K562 (cell line): ENCODE data around the gene DNAH17. TPM values are rescaled to one million over a fixed set of nuclear protein-coding genes. Genes with fewer than 3 reads are reported as not detected.

ENCODE experiments used
- ATAC-seq: fragments of 200-7000 bp; cut with Tn5 transposase; 3 replicates; pipeline ENCODE4 v1.9.1; 2020; ENCODE audit warnings: moderate library complexity
- BruUV-seq: library from RNA; stranded (reverse); fragments of 400-500 nt; replicated peaks from 2 replicates; lab custom pipeline; 2021; lab: Mats Ljungman, UMichigan
- CTCF ChIA-PET: fragments of 300-600 bp; formaldehyde crosslinking; extraction: SDS; loops from one replicate; lab custom pipeline; 2021; ENCODE audit warnings: low intra/inter-chr PET ratio; lab: Yijun Ruan, JAX
- POLR2A ChIA-PET: fragments of 300-600, 350-650 bp; sonication (Branson Sonifier 250); formaldehyde crosslinking; extraction: SDS; loops from one replicate; lab custom pipeline; 2021; ENCODE audit warnings: antibody characterized with exemption, inconsistent platforms; lab: Yijun Ruan, JAX
- DNase-seq, 4 experiments: peaks; one replicate each; pipeline versions ENCODE4 v3.0.0 to v3.0.0-alpha.2; 2011 to 2018; ENCODE audit warnings: low spot score in 3 of 4, mixed read lengths in 3 of 4; ENCODE audit errors: extremely low read depth in 1 of 4
- FAIRE-seq: peaks from 2 replicates; lab custom pipeline; 2011; peaks lifted over from hg19 to GRCh38; lab: Jason Lieb, UNC
- H2AFZ ChIP-seq: 2 replicates; pipeline ENCODE4 v1.6.0; 2011; ENCODE audit warnings: low read depth, low read length, control low read depth, inconsistent platforms
- H3K27ac ChIP-seq: fragments of 200-600 bp; 3 replicates; pipeline ENCODE4 v1.8.0; 2011; ENCODE audit warnings: low read depth, mild to moderate bottlenecking, control low read depth, inconsistent platforms, low read length, moderate library complexity, mixed read lengths; ENCODE audit errors: extremely low read depth
- H3K27me3 ChIP-seq, 2 experiments: fragments of 300-600 bp in 1 of 2; 2 replicates in 1 of 2; 3 replicates in 1 of 2; pipeline versions ENCODE4 v1.6.0 to v1.8.0; 2011; ENCODE audit warnings: inconsistent platforms in 2 of 2, low read length in 2 of 2, mild to moderate bottlenecking in 1 of 2, mixed read lengths in 1 of 2, moderate library complexity in 1 of 2; ENCODE audit not compliant: control insufficient read depth in 2 of 2, insufficient read depth in 2 of 2
- H3K36me3 ChIP-seq: fragments of 300-600 bp; 3 replicates; pipeline ENCODE4 v1.8.0; 2011; ENCODE audit warnings: mild to moderate bottlenecking, low read length, inconsistent platforms; ENCODE audit not compliant: control insufficient read depth, insufficient read depth
- H3K4me1 ChIP-seq, 2 experiments: fragments of 200-600 bp in 1 of 2; replicated peaks in 1 of 2; 2 replicates in 1 of 2; 3 replicates in 1 of 2; pipeline versions ENCODE4 v1.5.1 to v1.8.0; 2011; ENCODE audit warnings: inconsistent platforms in 2 of 2, low read length in 2 of 2, mild to moderate bottlenecking in 1 of 2, mixed read lengths in 1 of 2, moderate library complexity in 1 of 2; ENCODE audit not compliant: control insufficient read depth in 2 of 2, insufficient read depth in 2 of 2
- H3K4me2 ChIP-seq: 2 replicates; pipeline ENCODE4 v1.6.1; 2011; ENCODE audit warnings: low read length, control low read depth, inconsistent platforms, mixed read lengths; ENCODE audit not compliant: insufficient read depth
- H3K4me3 ChIP-seq: fragments of 200-600 bp; sonication (generic), shearing (Covaris generic); 2 replicates; pipeline ENCODE4 v1.5.1; 2016; ENCODE audit warnings: control low read depth, inconsistent platforms
- H3K79me2 ChIP-seq: fragments of 200-600 bp; 3 replicates; pipeline ENCODE4 v1.8.0; 2011; ENCODE audit warnings: low read length, inconsistent platforms; ENCODE audit not compliant: control insufficient read depth, insufficient read depth
- H3K9ac ChIP-seq, 2 experiments: 2 replicates each; pipeline versions ENCODE4 v1.6.0 to v1.6.1; 2011; ENCODE audit warnings: low read depth in 2 of 2, low read length in 2 of 2, control low read depth in 1 of 2, inconsistent platforms in 1 of 2, mild to moderate bottlenecking in 1 of 2, mixed read lengths in 1 of 2; ENCODE audit not compliant: insufficient read depth in 1 of 2
- H3K9me1 ChIP-seq: one replicate; pipeline ENCODE4 v1.6.0; 2011; ENCODE audit warnings: inconsistent platforms, mild to moderate bottlenecking, low read length, moderate library complexity; ENCODE audit not compliant: control insufficient read depth, insufficient read depth
- H3K9me3 ChIP-seq: replicated peaks from 2 replicates; pipeline ENCODE4 v1.5.1; 2011; ENCODE audit warnings: low read depth, low read length, inconsistent platforms; ENCODE audit not compliant: control insufficient read depth, insufficient read depth
- H4K20me1 ChIP-seq: replicated peaks from 2 replicates; pipeline ENCODE4 v1.6.1; 2011; ENCODE audit warnings: low read length, inconsistent platforms, mixed read lengths; ENCODE audit not compliant: control insufficient read depth, insufficient read depth
- CBFA2T3 ChIP-seq: fragments of 450-650 bp; IDR thresholded peaks from 2 replicates; pipeline ENCODE4 v1.6.1; 2017
- CEBPG ChIP-seq, 3 experiments: fragments of 200-800 bp in 1 of 3; sonication (Bioruptor generic) in 1 of 3; sonication (generic) in 1 of 3; formaldehyde crosslinking in 1 of 3; IDR thresholded peaks in 2 of 3; conservative IDR thresholded peaks in 1 of 3; 2 replicates each; pipeline versions ENCODE4 v1.6.1 to v1.8.0; 2016 to 2022; ENCODE audit warnings: missing compliant biosample characterization in 2 of 3, missing genetic modification characterization in 2 of 3, mild to moderate bottlenecking in 1 of 3, missing genetic modification reagents in 1 of 3
- CHD2 ChIP-seq: IDR thresholded peaks from 2 replicates; pipeline ENCODE4 v1.6.1; 2011; ENCODE audit warnings: low read depth, low read length
- ETV5 ChIP-seq: sonication (generic); formaldehyde crosslinking; IDR thresholded peaks from 2 replicates; pipeline ENCODE4 v1.4.0; 2020; ENCODE audit warnings: low read depth, mild to moderate bottlenecking, missing genetic modification reagents
- FOXJ2 ChIP-seq: fragments of 200-800 bp; sonication (Bioruptor generic); IDR thresholded peaks from 2 replicates; pipeline ENCODE4 v1.6.1; 2016; ENCODE audit warnings: missing genetic modification characterization, missing compliant biosample characterization
- GABPB2 ChIP-seq: fragments of 250-450 bp; sonication (Bioruptor Pico); conservative IDR thresholded peaks from 2 replicates; pipeline ENCODE4 v1.5.1; 2021; ENCODE audit warnings: mild to moderate bottlenecking
- MTF1 ChIP-seq: fragments of 250-450 bp; sonication (Bioruptor Pico); IDR thresholded peaks from 2 replicates; pipeline ENCODE4 v1.9.0; 2021; ENCODE audit warnings: moderate library complexity, mild to moderate bottlenecking, inconsistent platforms, borderline replicate concordance
- TRIM28 ChIP-seq: fragments of 450-650 bp; IDR thresholded peaks from 2 replicates; pipeline ENCODE4 v1.6.1; 2017
- ZNF175 ChIP-seq: fragments of 200-800 bp; sonication (Bioruptor generic); IDR thresholded peaks from 2 replicates; pipeline ENCODE4 v1.6.1; 2016; ENCODE audit warnings: low read depth, mild to moderate bottlenecking, missing genetic modification characterization, missing compliant biosample characterization
- ZNF197 ChIP-seq: fragments of 200-800 bp; sonication (Bioruptor generic); IDR thresholded peaks from 2 replicates; pipeline ENCODE4 v1.6.1; 2016; ENCODE audit warnings: low read depth, missing genetic modification characterization, missing compliant biosample characterization
- ZNF253 ChIP-seq: fragments of 250-450 bp; sonication (Bioruptor Pico); conservative IDR thresholded peaks from 2 replicates; pipeline ENCODE4 v1.6.1; 2021; ENCODE audit warnings: mild to moderate bottlenecking
- ZSCAN29 ChIP-seq: fragments of 450-650 bp; IDR thresholded peaks from 2 replicates; pipeline ENCODE4 v1.6.1; 2017
- WGBS: fragments of 100-300 bp; shearing (Covaris generic); methylation state at CpG from one replicate; pipeline ENCODE4 v1.1.6; 2016; ENCODE audit warnings: low coverage, mixed read lengths; ENCODE audit not compliant: insufficient coverage; ENCODE audit errors: missing lambda C conversion rate; 5-methylcytosine and 5-hydroxymethylcytosine counted together
- in situ Hi-C: fragments of 300-500 bp; cut with MboI; formaldehyde crosslinking; loops from 4 replicates; pipeline ENCODE4 v1.15.0; 2018; ENCODE audit warnings: inconsistent platforms, mixed read lengths
- intact Hi-C: fragments of 100-400 bp; cut with micrococcal nuclease; formaldehyde crosslinking; loops from 2 replicates; pipeline ENCODE4 v1.14.2; 2022
- polyA plus RNA-seq, 8 experiments: library from polyadenylated mRNA; depleted of rRNA in 4 of 8; stranded (reverse) in 5 of 8; unstranded in 3 of 8; fragments of >200 nt; fragmentation: Nextera tagmentation in 2 of 8; fragmentation: Illumina TruSeq in 1 of 8; extraction: Ambion mirVana in 2 of 8; extraction: Trizol in 1 of 8; gene quantifications; 2 replicates each; pipeline versions ENCODE4 v1.2.1 to v1.2.3, GENCODE V29; 2011 to 2014; ENCODE audit warnings: inconsistent platforms in 1 of 8, missing spikeins in 1 of 8
- total RNA-seq, 7 experiments: library from RNA; depleted of rRNA in 6 of 7; stranded (reverse); fragments of >200 nt in 6 of 7; fragmentation: Illumina TruSeq in 2 of 7; extraction: Trizol in 2 of 7; gene quantifications; 2 replicates each; pipeline versions ENCODE4 v1.2.1 to v1.2.3, GENCODE V29; 2011 to 2021; ENCODE audit warnings: low replicate concordance in 1 of 7
- TF ChIP-seq, protein P1 (sequence below), 2 experiments: fragments of 450-650 bp in 1 of 2; sonication (generic) in 1 of 2; formaldehyde crosslinking in 1 of 2; IDR thresholded peaks in 1 of 2; conservative IDR thresholded peaks in 1 of 2; 2 replicates each; pipeline versions ENCODE4 v1.6.1 to v1.8.1; 2016 to 2023; ENCODE audit warnings: mild to moderate bottlenecking in 2 of 2, moderate library complexity in 2 of 2, inconsistent platforms in 1 of 2, missing genetic modification reagents in 1 of 2
- TF ChIP-seq, protein P2 (sequence below): sonication (generic); formaldehyde crosslinking; IDR thresholded peaks from 2 replicates; pipeline ENCODE4 v1.8.0; 2023; ENCODE audit warnings: mild to moderate bottlenecking, missing genetic modification reagents
- TF ChIP-seq, protein P3 (sequence below): fragments of 450-650 bp; formaldehyde crosslinking; IDR thresholded peaks from 2 replicates; pipeline ENCODE4 v1.4.0; 2020; ENCODE audit warnings: mild to moderate bottlenecking
- TF ChIP-seq, protein P4 (sequence below): sonication (generic); formaldehyde crosslinking; IDR thresholded peaks from 2 replicates; pipeline ENCODE4 v1.8.1; 2022; ENCODE audit warnings: missing genetic modification reagents

Gene DNAH17
- total and polyA plus RNA-seq, 9 of the 15 experiments (the other 6 are each of a cell fraction or from before 2014, with no cell fraction given): under 0.01 to 0.06 (median 0.03) TPM; not detected in 5

DNA sequence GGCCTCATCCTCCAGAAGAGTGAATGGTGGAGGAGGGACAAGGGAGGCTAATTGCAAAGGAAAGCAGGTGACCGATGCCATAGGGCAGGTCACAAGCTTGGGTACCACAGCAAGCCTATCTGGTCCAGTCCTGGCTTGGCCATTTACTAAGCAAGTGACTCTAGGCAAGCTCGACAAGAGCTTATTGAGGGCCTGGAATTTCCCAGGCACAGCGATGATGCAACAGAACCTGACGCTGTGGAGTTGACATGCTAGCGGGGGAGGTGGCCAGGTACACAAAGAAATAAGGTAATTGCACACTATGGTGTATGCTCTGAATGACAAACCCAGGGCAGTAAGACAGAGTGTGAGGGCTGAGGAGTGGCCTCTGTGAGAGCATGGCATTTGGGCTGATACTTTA lies 100.2 kb downstream of the DNAH17 start:
- H3K9me1 ChIP-seq: no peaks in the 10 kb centered on the region
- H3K4me3 ChIP-seq: no peak overlapping the region
- ChIA-PET POLR2A (interaction anchor here (0.6 kb wide), 1 partner anchor 226 kb away, joined by 3 read pairs; no protein-coding TSS in a partner anchor), CTCF (no interaction called here)
- no peak overlapping the region for H3K27ac ChIP-seq
- H4K20me1 ChIP-seq: 0 out of 2 replicates have a peak, but pooled peaks cover 14% of the 10 kb centered on the region
- ATAC-seq (no peak), DNase-seq (no peak), FAIRE-seq (no peak)
- H2AFZ ChIP-seq: no peak overlapping the region
- intact Hi-C loops: no loop called here
- H3K4me1 ChIP-seq: peaks cover 0 to 3% of the 10 kb centered on the region in 2 experiments; a peak in 1 of 5 replicates
- H3K9ac ChIP-seq: no peak overlapping the region
- H3K9me3 ChIP-seq: no peaks in the 10 kb centered on the region
- H3K27me3 ChIP-seq: peaks cover 50 to 58% of the 10 kb centered on the region in 2 experiments
- 3% methylated on average over 5 of the region's 5 CpGs for WGBS
- H3K4me2 ChIP-seq: no peak overlapping the region
- no TSS peak for BruUV-seq
- in situ Hi-C loops: no loop called here
- no peaks in the 10 kb centered on the region for H3K79me2 ChIP-seq
- no peaks in the 10 kb centered on the region for H3K36me3 ChIP-seq
- TF ChIP-seq, protein P1, sequence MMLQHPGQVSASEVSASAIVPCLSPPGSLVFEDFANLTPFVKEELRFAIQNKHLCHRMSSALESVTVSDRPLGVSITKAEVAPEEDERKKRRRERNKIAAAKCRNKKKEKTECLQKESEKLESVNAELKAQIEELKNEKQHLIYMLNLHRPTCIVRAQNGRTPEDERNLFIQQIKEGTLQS (IDR thresholded peaks at IDR 0.05): peak; percentile 76
- TF ChIP-seq, protein P1 (CRISPR knock-in tag; conservative IDR thresholded peaks at IDR 0.05): no peak
- TF ChIP-seq, protein P2, sequence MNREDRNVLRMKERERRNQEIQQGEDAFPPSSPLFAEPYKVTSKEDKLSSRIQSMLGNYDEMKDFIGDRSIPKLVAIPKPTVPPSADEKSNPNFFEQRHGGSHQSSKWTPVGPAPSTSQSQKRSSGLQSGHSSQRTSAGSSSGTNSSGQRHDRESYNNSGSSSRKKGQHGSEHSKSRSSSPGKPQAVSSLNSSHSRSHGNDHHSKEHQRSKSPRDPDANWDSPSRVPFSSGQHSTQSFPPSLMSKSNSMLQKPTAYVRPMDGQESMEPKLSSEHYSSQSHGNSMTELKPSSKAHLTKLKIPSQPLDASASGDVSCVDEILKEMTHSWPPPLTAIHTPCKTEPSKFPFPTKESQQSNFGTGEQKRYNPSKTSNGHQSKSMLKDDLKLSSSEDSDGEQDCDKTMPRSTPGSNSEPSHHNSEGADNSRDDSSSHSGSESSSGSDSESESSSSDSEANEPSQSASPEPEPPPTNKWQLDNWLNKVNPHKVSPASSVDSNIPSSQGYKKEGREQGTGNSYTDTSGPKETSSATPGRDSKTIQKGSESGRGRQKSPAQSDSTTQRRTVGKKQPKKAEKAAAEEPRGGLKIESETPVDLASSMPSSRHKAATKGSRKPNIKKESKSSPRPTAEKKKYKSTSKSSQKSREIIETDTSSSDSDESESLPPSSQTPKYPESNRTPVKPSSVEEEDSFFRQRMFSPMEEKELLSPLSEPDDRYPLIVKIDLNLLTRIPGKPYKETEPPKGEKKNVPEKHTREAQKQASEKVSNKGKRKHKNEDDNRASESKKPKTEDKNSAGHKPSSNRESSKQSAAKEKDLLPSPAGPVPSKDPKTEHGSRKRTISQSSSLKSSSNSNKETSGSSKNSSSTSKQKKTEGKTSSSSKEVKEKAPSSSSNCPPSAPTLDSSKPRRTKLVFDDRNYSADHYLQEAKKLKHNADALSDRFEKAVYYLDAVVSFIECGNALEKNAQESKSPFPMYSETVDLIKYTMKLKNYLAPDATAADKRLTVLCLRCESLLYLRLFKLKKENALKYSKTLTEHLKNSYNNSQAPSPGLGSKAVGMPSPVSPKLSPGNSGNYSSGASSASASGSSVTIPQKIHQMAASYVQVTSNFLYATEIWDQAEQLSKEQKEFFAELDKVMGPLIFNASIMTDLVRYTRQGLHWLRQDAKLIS: no peak
- no peak for TF ChIP-seq ZNF197 (CRISPR knock-in tag)
- no peak for TF ChIP-seq FOXJ2 (tag)
- TF ChIP-seq, protein P3, sequence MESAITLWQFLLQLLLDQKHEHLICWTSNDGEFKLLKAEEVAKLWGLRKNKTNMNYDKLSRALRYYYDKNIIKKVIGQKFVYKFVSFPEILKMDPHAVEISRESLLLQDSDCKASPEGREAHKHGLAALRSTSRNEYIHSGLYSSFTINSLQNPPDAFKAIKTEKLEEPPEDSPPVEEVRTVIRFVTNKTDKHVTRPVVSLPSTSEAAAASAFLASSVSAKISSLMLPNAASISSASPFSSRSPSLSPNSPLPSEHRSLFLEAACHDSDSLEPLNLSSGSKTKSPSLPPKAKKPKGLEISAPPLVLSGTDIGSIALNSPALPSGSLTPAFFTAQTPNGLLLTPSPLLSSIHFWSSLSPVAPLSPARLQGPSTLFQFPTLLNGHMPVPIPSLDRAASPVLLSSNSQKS (CRISPR knock-in tag): no peak
- TF ChIP-seq CBFA2T3: no peak
- 0 out of 2 replicates have a peak, but pooled peaks have one; percentile 25 for TF ChIP-seq CEBPG (CRISPR knock-in tag; IDR thresholded peaks at IDR 0.05)
- peak; percentile 39 to 67; a peak in 3 of 4 replicates for TF ChIP-seq CEBPG (tag; conservative IDR thresholded peaks at IDR 0.05 in 1 of 2, IDR thresholded peaks at IDR 0.05 in 1 of 2)
- TF ChIP-seq TRIM28: no peak
- TF ChIP-seq MTF1 (CRISPR knock-in tag): no peak
- no peak for TF ChIP-seq ZNF175 (CRISPR knock-in tag)
- TF ChIP-seq, protein P4, sequence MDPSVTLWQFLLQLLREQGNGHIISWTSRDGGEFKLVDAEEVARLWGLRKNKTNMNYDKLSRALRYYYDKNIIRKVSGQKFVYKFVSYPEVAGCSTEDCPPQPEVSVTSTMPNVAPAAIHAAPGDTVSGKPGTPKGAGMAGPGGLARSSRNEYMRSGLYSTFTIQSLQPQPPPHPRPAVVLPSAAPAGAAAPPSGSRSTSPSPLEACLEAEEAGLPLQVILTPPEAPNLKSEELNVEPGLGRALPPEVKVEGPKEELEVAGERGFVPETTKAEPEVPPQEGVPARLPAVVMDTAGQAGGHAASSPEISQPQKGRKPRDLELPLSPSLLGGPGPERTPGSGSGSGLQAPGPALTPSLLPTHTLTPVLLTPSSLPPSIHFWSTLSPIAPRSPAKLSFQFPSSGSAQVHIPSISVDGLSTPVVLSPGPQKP (CRISPR knock-in tag): no peak
- TF ChIP-seq ZNF253: no peak
- TF ChIP-seq CHD2: no peak
- TF ChIP-seq ETV5: no peak
- no peak for TF ChIP-seq GABPB2 (CRISPR knock-in tag)
- no peak for TF ChIP-seq ZSCAN29
